ENCODE results near the gene TIMM10B.

DNA sequence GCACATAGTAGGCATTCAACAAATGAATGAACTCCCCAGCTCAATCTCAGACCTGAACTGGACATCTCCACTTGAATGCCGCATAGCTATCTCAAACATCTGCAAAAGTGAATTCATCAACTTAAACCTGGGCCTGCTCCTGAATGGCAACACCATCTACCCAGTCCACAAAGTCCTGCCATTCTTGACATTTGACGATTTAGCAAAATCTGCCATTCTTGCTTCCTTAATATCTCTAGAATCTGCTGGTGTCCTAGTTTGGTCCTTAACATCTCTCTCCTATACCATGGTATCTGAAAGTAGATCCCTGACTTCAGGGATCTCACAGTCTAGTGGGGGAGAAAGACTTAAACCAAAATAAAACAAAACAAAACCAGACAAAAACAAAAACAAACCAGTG lies 28.1 kb upstream of the TIMM10B start:
- TF ChIP-seq, protein P1, sequence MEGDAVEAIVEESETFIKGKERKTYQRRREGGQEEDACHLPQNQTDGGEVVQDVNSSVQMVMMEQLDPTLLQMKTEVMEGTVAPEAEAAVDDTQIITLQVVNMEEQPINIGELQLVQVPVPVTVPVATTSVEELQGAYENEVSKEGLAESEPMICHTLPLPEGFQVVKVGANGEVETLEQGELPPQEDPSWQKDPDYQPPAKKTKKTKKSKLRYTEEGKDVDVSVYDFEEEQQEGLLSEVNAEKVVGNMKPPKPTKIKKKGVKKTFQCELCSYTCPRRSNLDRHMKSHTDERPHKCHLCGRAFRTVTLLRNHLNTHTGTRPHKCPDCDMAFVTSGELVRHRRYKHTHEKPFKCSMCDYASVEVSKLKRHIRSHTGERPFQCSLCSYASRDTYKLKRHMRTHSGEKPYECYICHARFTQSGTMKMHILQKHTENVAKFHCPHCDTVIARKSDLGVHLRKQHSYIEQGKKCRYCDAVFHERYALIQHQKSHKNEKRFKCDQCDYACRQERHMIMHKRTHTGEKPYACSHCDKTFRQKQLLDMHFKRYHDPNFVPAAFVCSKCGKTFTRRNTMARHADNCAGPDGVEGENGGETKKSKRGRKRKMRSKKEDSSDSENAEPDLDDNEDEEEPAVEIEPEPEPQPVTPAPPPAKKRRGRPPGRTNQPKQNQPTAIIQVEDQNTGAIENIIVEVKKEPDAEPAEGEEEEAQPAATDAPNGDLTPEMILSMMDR (IDR thresholded peaks at IDR 0.05), result no peak
- TF ChIP-seq EZH2phosphoT487 (IDR thresholded peaks at IDR 0.05) (no peak), EZH2 (IDR thresholded peaks at IDR 0.05) (no peak)
